GM21381 (cell line): ENCODE results near the gene BCAR1.
"Not testable (repeated sequence)": the region's sequence is repeated elsewhere in the genome, so short reads cannot be mapped to it uniquely, and the experiment has no call there.

Experiments
- ATAC-seq: cut with Tn5 transposase; IDR thresholded peaks from one replicate; pipeline ENCODE4 v1.9.1; 2021; ENCODE audit warnings: mild to moderate bottlenecking, moderate library complexity; ENCODE audit not compliant: unreplicated experiment

BCAR1 gene, protein sequence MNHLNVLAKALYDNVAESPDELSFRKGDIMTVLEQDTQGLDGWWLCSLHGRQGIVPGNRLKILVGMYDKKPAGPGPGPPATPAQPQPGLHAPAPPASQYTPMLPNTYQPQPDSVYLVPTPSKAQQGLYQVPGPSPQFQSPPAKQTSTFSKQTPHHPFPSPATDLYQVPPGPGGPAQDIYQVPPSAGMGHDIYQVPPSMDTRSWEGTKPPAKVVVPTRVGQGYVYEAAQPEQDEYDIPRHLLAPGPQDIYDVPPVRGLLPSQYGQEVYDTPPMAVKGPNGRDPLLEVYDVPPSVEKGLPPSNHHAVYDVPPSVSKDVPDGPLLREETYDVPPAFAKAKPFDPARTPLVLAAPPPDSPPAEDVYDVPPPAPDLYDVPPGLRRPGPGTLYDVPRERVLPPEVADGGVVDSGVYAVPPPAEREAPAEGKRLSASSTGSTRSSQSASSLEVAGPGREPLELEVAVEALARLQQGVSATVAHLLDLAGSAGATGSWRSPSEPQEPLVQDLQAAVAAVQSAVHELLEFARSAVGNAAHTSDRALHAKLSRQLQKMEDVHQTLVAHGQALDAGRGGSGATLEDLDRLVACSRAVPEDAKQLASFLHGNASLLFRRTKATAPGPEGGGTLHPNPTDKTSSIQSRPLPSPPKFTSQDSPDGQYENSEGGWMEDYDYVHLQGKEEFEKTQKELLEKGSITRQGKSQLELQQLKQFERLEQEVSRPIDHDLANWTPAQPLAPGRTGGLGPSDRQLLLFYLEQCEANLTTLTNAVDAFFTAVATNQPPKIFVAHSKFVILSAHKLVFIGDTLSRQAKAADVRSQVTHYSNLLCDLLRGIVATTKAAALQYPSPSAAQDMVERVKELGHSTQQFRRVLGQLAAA

DNA sequence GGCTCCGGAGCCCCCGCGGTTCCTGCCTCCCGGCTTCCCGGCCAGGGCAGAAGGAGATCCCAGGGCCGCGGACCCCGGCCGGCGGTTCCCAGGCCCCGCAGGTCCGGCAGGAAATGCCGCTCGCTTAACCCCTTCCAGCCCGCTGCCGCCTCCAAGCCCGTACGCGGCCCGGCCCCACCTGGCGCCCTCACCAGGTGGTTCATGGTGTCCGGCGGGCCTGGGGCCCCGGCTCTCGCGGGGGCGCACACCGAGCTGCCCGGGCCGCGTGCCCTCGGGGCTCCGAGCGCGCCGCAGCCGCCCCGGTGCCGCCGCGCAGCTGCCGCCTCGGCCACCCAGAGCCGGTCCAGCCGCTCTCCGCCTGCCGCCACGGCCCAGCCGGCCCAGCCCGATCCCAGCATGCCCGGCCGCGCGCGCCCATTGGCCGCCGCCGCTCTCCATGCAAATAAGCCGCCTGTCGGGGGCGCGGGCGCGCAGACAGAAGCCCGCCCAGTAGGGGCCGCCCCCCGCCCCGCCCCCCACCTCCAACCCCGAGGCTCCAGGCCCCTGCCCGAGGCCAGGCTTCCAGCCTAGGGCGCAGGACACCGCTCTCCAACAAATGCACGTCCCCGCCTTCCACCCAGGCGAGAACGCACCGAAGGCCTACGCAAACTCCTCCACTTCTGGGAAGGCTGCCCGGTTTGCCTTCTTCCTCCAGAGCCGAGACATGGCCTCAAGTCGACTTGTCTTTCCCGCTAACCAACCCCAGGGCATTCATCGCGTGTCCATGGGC lies at the start of gene BCAR1:
TSS of gene BCAR1 (minus strand) at position 345 of the 769 bp plus-strand sequence. CDS start at position 203, 142 bp downstream.
- ATAC-seq = peak; percentile 76

DNA sequence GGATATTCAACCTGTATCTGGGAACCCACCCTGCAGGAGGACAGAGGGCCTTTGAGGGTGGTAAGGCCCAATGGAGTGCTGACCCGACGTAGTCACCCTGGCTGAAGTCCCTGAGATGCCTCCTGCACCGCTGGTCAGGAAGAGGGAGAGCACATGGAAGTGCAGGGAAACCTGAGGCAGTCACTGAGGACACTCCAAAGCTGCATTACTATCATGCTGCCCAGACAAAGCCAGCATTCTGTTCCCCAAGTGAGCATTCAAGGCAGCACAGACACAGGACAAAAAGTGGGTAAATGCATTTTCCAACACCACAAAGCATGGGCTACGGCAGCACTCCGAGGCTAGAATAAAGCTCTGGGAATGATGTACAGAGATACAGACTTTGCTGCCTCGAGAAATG lies 46.8 kb upstream of the BCAR1 start:
- no peak for ATAC-seq

DNA sequence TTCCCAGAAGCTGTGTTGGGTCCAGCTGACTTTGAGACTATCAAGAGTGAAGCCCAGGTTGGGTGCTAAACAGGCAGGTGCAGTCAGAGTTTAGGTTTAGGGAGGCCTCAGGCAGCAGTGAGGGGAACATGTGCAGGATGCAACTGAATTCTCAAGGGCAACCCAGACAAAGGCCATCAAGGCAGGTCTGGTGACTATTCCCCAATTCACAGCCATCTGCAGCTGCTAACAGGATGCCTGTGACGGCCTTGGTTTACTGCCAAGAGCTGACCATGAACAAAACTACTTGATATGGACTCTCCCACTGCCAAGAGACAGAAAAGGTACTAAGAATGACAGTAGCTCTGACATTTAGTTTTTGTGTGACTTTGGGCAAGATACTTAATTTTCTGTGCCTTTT lies 45.2 kb upstream of the BCAR1 start:
- no peak for ATAC-seq

DNA sequence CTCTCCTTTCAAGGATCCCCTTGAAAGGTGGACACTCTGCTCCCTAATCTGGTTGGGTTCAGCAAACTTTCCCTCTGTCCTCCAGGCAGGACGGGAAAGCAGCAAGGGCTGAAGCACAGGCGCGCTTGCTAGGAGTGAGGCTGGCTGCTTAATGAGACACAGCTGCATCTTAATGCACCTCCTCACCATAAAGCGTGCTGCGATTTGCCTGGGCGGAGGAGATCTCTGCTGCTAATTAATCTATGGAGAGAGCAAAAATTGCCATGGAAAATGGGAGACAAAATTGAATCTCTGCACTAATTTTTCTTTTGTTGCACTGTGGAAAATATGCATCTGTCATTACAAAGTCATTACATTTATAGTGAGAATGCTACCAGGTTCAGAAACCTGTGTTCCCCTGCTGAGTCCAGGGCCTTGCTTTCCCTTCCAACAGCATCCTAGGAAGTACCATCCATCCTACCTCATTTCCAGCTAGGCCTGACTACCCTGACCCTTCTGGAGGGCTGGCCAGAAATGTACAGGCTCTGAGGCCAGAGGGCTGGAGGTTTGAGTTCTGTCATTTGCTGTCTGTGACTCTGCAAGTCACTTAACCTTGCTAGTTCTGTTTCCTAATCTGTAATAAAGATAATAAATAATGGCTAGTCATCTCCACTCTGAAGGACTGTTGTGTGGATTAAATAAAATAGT lies 43.5 kb upstream of the BCAR1 start:
- no peak for ATAC-seq

DNA sequence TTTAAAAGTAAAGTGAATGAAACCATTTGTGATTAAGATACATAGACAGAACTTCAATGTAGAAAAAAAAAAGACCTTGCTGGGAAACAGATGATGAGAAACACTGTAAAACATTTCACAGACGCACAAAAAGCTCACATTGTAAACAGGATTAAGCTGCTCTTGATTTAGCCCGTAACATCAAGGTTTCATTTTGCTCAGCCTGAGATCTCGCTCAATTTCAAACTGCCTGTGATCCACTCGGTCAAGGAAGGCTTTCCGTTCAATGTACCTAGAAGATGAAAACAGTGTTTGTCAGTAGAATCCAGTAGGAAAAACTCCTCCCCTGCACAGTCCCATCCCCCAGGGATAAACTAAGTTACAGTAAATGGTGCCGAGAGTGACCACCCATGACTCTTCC lies 42.3 kb upstream of the BCAR1 start:
- ATAC-seq = no peak

DNA sequence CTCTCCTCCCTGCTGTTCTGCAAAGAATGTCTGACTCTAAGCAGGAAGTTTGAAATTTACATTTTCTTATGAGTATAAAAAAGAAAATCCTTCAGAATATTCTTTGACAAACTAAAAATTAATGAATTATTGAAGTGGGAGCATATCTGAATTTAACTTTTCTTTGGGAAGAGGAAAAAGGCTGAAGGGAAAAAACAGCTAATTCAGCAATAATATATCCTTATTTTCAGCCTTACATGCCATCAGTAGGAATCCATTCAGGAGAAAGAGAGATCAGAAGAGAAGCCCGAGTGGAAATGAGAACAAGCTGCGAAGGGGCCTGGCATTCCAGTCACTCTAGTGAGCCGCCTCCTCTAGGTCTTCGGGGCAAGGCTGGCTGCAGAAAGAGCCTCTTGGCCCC lies 41.7 kb upstream of the BCAR1 start:
- no peak for ATAC-seq

DNA sequence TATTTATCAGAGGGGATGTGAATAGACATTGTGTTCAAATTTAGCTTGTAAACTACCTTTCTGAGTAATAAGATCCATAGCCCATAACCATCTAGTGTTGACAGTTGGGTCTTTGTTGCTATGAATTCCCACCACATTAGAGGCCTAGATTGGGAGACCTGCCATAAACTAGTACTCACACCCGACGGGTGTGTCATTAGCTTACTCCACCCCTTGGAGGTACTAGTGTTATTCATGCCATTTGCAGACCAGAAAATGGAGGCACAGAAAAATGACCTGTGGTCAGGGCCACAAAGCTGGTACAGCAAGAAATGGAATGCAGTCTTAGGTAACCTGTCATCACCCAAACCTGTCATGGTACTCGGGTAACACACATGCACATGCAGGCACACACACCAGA lies 41.3 kb upstream of the BCAR1 start:
- no peak for ATAC-seq

DNA sequence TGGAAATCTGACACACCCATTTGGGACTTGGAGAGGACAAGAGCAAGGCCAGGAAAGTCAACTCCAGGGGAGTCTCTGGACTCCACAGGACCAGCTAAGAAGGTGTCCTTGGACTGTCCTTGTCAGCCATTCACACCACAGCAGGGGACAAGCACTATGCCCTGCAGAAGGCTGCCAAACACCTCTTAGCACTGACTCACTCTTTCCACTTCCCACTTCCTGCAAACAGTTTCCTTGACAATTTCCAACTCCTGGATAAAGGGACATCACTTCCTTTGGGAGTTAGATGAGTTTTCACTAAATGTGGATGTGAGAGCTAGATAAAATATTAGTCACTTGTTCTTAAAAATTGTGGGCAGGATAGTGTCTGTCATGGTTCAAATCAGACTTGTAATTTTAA lies 37.8 kb upstream of the BCAR1 start:
- ATAC-seq = no peak

DNA sequence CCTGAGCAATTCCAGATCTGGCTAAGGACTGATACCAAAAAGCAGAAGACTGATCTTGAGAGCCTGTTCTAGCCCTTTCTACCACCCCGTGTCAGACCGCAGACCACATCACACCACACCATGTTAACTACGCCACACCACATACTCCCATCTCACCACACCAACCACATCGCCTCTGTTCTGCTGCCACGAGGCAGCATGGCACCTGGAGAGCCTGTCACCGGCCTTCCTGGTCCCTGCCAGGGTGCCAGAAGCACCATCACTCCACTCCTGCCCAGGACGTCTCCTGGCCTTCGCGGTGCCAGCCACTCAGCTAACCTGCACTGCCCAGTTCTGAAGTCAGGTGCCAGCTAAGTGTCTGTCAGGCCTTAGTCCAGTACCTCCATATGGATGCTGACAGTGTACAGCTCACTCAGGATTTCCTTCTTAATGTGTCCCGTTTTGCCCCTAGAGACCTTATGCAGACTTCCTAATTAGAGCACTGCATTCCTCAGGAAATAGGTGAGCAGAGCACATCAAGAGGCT lies 37.2 kb upstream of the BCAR1 start:
- peak; percentile 48 for ATAC-seq

DNA sequence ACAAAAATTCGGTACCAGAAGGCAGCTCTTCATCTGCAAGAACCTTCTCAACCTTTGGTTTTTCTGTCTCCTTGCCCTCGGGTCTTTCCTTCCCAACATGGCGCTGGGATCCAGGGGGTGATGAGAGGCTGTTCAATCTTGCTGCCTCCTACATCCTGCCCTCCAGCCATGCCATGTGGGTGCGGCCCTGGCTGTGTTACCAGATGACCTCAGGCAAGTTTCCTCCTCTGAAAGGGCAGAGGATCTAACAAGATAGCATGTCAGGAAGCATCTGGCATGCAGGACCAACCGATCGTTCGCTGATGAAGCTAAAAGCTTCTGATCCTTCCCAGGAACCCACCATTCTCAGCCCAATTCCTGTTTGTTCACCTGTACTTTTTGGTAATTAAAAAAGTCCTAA lies 36.8 kb upstream of the BCAR1 start:
- ATAC-seq = no peak

DNA sequence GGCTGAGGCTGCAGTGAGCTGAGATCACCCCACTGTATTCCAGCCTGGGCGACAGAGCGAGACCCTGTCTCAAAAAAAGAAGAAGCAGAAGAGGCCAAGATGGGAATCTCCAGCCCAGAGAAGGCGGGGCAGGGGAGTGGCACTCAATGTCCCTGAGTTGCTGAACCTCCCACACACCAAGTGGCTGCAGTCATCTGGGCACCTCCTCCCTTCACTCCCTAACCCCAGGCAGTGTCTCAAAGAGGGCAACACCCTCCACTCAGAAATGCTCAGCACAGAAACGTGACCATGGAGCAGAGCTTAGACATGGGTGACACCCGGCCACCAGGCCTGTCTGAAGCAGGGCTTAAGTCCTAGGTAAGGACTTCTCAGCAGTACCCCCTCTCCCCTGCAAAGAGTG lies 36.3 kb upstream of the BCAR1 start:
- no peak for ATAC-seq

DNA sequence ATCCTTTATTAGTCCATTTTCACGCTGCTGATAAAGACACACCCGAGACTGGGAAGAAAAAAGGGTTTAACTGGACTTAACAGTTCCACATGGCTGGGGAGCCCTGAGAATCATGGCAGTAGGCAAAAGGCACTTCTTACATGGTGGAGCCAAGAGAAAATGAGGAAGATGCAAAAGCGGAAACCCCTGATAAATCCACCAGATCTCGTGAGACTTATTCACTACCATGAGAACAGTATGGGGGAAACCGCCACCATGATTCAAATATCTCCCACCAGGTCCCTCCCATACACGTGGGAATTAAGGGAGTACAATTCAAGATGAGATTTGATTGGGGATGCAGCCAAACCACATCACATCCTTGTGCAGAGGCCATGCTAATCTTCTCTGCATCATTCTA lies 35.0 kb upstream of the BCAR1 start:
- no peak for ATAC-seq

DNA sequence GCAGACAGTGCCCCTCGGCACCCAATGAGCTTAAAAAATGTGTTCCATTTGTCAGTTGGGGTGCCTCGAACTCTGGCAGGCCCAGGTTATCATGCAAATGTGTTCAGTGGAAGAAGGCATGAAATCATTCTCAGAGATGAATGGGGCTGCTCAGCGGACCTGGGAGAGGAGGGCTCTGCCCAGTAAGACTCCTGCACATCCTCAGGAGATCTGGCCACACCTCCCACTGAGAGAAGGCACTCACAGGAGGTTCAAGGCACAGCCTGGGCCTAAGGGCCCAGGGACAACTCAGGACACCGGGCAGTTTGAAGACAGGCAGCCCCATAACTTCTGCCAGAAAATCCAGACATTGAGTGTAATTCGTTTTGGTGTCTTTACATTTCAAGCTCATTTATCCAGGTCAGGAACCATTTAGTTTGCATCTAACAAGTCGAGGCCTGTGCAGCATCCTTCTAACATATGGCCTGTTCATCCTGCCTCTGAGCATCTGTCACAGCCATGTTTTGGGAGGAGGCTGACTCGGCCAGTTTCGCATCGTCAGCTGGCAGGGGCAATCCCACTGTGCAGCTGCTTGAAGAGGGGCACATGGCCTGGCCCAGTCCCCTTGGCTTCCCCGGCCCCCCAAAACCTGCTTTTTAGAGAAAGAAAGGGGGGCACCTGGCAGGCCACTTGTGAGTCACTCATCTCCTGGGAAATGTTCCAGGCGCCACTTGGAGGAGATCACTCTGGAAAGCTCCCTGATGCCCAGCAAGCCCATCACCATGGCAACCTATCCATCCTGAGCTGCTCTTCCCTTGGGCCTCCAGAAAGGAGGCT lies 31.2 kb upstream of the BCAR1 start:
- no peak for ATAC-seq

DNA sequence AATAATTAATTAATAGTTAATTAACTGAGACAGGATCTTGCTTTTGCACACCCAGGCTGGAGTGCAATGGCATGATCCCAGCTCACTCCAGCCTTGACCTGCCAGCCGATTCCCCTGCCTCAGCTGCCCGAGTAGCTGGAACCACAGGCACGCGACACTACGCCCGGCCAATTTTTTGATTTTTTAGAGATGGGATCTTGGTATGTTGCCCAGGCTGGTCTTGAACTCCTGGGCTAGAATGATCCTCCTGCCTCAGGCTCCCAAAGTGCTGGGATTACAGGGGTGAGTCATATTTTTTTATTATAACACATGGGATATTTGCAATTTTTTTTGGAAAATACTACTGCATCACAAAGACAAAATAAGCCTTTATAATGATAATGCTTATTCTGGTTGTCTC lies 30.4 kb upstream of the BCAR1 start:
- ATAC-seq = no peak

DNA sequence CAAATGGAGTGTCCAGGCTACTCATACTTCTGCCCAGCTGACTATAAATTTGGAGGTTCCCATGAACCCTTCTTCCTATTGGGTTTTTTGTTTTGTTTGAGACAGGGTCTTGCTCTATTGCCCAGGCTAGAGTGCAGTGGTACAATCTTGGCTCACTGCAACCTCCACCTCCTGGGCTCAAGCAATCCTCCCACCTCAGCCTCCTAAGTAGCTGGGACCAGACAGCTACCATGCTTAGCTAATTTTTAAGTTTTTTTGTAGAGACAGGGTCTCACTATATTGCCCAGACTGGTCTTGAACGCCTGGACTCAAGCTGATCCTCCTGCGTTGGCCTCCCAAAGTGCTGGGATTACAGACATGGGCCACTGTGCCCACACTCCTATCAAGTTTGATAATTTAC lies 29.6 kb upstream of the BCAR1 start:
- ATAC-seq = not testable (repeated sequence)

DNA sequence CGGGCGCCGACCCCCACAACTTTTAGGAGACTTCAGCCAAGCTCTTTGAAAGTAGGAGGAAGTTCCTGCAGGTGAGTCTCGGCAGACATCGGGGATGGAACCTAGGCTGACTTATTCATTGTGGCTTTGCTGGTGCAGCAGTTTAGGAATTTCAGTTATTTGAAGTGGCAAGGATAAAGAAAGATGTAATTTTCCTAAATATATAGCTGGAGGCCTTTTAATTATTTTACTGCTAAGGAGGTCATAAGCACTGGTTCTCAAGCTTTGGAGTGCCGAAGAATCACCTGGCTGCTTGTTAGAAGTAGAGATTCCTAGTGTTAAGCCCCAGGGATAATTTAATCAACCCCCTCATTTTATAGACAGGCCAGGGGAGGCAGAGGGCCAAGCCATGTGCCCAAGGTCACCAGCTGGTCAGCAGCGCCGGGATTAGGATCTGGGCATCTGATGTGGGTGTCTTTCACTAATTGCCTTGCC lies 28.9 kb upstream of the BCAR1 start:
- no peak for ATAC-seq

DNA sequence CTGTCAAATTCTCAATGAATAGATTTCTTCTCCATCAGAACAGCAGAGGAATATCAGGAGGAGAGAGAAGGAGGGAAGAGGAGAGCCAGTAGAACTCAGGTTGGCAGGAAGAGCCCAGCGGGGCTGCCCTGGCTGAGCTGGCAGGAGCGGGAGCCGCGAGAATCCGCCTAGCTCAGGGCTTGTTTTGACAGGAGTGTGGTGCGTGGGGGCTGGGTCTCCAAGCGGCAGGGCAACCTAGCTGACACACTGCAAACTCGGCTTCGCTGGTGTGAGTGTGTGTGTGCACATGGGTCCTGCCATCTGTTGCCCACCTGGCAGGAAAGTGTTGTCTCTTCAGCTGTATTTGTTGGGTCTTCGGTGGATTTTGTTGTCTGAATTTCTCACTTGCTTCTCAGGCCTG lies 27.9 kb upstream of the BCAR1 start:
- ATAC-seq = no peak

DNA sequence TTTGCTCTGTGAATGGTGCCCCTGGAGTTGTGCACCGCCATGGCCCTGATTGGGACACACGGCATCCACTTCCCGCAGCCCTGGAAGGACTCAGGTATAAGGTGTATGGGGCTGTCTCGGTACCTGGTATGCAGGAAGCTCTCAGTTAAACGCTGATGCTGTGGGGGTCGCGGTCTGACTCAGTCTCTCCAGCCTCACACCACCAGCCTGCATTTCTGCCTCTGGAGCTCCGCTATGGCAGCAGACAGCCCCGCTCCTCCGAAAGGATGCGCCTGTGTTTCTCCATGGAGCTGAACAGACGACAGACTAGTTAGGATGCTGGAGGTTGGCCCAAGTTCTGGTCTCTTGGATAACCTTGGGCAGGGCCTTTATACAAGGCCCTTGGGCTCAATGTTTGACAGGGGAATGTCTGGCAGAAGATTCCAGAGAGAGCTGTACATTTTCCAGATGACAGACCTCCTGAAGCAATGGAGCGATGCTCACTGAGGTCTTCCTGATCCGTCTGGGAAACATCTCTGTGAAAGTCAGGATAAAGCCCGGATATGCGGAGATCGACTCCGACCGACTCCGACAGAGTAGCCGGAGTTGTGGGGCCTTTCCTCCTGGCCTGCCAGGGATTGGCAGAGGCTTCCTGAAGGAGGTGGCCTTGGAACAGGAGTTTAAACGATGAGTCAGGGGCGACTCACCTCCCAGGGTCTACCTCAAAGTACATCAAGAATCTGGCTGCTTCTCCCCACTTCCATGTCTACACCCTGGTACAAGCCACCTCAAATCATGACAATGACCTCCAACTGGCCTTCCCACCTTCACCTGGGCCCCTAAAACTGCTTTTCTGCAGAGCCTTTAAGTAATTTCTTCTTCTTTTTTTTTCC lies 21.9 kb upstream of the BCAR1 start:
- ATAC-seq = no peak

DNA sequence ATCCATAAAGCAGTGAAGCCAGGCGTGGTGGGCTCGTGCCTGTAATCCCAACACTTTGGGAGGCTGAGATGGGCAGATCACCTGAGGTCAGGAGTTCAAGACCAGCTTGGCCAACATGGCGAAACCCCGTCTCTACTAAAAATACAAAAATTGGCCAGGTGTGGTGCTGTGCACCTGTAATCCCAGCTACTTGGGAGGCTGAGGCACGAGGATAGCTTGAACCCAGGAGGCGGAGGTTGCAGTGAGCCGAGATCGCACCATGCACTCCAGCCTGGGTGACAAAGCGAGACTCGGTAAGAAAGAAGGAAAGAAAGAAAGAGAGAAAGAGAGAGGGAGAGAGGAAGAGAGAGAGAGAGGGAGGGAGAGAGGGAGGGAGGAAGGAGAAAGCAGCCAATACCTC lies 21.2 kb upstream of the BCAR1 start:
- not testable (repeated sequence) for ATAC-seq
